Fibroblast of lung (primary cell): ENCODE results near the gene ZDHHC11.
"Not testable (repeated sequence)": the region's sequence is repeated elsewhere in the genome, so short reads cannot be mapped to it uniquely, and the experiment has no call there.

ENCODE experiments used
- EZH2 ChIP-seq: IDR thresholded peaks from 2 replicates; pipeline ENCODE4 v1.5.1; 2012; ENCODE audit warnings: low read length, control low read depth, mild to moderate bottlenecking; ENCODE audit errors: missing control alignments
- TF ChIP-seq, protein P1 (sequence below), 2 donors: IDR thresholded peaks in 1 of 2; conservative IDR thresholded peaks in 1 of 2; 1 replicate in 1 of 2; 2 replicates in 1 of 2; pipeline ENCODE4 v1.5.1; 2011 to 2012; ENCODE audit warnings: low read length in 2 of 2, control low read depth in 1 of 2, inconsistent platforms in 1 of 2, low read depth in 1 of 2, mild to moderate bottlenecking in 1 of 2

DNA sequence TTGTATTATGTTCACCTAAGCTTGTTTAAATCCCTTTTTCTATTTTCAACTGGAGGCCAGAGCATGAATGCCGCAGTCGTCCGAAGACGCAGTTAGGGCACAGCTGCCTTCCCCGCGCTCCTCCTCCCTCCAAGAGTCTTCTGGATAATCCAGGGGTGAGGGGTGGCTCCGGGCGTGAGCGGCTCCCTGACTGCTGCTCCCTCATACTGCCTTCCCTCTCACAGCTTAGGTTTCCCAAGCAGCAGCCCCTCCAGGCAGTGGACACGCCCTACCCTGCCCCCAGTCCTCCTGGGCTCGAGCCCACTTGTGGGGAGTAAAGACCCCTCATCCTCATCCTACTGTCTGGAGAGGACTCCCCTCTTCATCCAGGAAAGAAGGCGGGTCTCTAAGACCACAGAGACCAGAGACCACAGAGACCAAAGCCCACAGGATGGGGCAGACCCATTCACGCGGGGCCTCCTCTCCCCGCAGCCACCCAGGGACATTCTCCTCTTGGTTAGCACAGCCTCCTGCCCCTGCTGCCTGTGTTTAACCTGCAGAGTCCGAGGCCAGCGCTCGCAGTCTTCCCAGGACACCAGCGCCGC, 98.2 kb downstream of the ZDHHC11 start:
- not testable (repeated sequence) for TF ChIP-seq EZH2
- TF ChIP-seq, protein P1, sequence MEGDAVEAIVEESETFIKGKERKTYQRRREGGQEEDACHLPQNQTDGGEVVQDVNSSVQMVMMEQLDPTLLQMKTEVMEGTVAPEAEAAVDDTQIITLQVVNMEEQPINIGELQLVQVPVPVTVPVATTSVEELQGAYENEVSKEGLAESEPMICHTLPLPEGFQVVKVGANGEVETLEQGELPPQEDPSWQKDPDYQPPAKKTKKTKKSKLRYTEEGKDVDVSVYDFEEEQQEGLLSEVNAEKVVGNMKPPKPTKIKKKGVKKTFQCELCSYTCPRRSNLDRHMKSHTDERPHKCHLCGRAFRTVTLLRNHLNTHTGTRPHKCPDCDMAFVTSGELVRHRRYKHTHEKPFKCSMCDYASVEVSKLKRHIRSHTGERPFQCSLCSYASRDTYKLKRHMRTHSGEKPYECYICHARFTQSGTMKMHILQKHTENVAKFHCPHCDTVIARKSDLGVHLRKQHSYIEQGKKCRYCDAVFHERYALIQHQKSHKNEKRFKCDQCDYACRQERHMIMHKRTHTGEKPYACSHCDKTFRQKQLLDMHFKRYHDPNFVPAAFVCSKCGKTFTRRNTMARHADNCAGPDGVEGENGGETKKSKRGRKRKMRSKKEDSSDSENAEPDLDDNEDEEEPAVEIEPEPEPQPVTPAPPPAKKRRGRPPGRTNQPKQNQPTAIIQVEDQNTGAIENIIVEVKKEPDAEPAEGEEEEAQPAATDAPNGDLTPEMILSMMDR (conservative IDR thresholded peaks at IDR 0.05 in 1 of 2, IDR thresholded peaks at IDR 0.05 in 1 of 2; ENCODE audit: low read depth in 1 of 2, low read length in 2 of 2): not testable (repeated sequence)
